ENCODE results near the gene PC.

- TF ChIP-seq CTCF (conservative IDR thresholded peaks at IDR 0.05; ENCODE audit: low read depth in 2 of 2) (no peak), EZH2 (IDR thresholded peaks at IDR 0.05; ENCODE audit: low read depth, unreplicated experiment) (no peak), EZH2phosphoT487 (IDR thresholded peaks at IDR 0.05; ENCODE audit: unreplicated experiment) (no peak), POLR2AphosphoS5 (IDR thresholded peaks at IDR 0.05; ENCODE audit: low read depth) (no peak)
Observed at GRCh38 chr11:66922551-66922950, 35.6 kb downstream of the PC start.
